ENCODE data around the gene XRCC6. TPM values are rescaled to one million over a fixed set of nuclear protein-coding genes. Genes with fewer than 3 reads are reported as not detected.

XRCC6 gene
- total and polyA plus RNA-seq, 2 of the 13 experiments (the other 11 are each of a cell fraction or from before 2014, with no cell fraction given): 124 to 625 TPM

GRCh38 chr22:41620589-41621098 lies 451 bp upstream of the XRCC6 start, which contains the start of gene DESI1 (continued):
- TF ChIP-seq ZNF343 (CRISPR knock-in tag; IDR thresholded peaks at IDR 0.05): no peak; the same call in 1 of the 2 replicates
- 0 out of 2 replicates have a peak, but pooled peaks have one; percentile 54 for TF ChIP-seq ZNF230 (CRISPR knock-in tag; IDR thresholded peaks at IDR 0.05)
- no peak for TF ChIP-seq MEIS1 (CRISPR knock-in tag; IDR thresholded peaks at IDR 0.05; ENCODE audit: borderline replicate concordance)
- no peak for TF ChIP-seq ZNF138 (CRISPR knock-in tag; IDR thresholded peaks at IDR 0.05; ENCODE audit: low read depth)
- TF ChIP-seq, protein P1, sequence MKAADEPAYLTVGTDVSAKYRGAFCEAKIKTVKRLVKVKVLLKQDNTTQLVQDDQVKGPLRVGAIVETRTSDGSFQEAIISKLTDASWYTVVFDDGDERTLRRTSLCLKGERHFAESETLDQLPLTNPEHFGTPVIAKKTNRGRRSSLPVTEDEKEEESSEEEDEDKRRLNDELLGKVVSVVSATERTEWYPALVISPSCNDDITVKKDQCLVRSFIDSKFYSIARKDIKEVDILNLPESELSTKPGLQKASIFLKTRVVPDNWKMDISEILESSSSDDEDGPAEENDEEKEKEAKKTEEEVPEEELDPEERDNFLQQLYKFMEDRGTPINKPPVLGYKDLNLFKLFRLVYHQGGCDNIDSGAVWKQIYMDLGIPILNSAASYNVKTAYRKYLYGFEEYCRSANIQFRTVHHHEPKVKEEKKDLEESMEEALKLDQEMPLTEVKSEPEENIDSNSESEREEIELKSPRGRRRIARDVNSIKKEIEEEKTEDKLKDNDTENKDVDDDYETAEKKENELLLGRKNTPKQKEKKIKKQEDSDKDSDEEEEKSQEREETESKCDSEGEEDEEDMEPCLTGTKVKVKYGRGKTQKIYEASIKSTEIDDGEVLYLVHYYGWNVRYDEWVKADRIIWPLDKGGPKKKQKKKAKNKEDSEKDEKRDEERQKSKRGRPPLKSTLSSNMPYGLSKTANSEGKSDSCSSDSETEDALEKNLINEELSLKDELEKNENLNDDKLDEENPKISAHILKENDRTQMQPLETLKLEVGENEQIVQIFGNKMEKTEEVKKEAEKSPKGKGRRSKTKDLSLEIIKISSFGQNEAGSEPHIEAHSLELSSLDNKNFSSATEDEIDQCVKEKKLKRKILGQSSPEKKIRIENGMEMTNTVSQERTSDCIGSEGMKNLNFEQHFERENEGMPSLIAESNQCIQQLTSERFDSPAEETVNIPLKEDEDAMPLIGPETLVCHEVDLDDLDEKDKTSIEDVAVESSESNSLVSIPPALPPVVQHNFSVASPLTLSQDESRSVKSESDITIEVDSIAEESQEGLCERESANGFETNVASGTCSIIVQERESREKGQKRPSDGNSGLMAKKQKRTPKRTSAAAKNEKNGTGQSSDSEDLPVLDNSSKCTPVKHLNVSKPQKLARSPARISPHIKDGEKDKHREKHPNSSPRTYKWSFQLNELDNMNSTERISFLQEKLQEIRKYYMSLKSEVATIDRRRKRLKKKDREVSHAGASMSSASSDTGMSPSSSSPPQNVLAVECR (CRISPR knock-in tag; IDR thresholded peaks at IDR 0.05; ENCODE audit: borderline replicate concordance): peak; percentile 69; the same call in 1 of the 2 replicates
- no peak for TF ChIP-seq HES4 (CRISPR knock-in tag; IDR thresholded peaks at IDR 0.05; ENCODE audit: borderline replicate concordance)
- TF ChIP-seq SOX13 (IDR thresholded peaks at IDR 0.05): no peak
- TF ChIP-seq SOX13 (CRISPR knock-in tag; conservative IDR thresholded peaks at IDR 0.05 in 1 of 2, IDR thresholded peaks at IDR 0.05 in 1 of 2): 0 out of 4 replicates have a peak, but pooled peaks of 1 of the 2 experiments have one; percentile 10
- no peak for TF ChIP-seq GRHL1 (CRISPR knock-in tag; conservative IDR thresholded peaks at IDR 0.05)
- TF ChIP-seq KAT8 (CRISPR knock-in tag; IDR thresholded peaks at IDR 0.05): peak; percentile 51; the same call in 1 of the 2 replicates
- TF ChIP-seq, protein P2, sequence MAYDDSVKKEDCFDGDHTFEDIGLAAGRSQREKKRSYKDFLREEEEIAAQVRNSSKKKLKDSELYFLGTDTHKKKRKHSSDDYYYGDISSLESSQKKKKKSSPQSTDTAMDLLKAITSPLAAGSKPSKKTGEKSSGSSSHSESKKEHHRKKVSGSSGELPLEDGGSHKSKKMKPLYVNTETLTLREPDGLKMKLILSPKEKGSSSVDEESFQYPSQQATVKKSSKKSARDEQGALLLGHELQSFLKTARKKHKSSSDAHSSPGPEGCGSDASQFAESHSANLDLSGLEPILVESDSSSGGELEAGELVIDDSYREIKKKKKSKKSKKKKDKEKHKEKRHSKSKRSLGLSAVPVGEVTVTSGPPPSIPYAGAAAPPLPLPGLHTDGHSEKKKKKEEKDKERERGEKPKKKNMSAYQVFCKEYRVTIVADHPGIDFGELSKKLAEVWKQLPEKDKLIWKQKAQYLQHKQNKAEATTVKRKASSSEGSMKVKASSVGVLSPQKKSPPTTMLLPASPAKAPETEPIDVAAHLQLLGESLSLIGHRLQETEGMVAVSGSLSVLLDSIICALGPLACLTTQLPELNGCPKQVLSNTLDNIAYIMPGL (CRISPR knock-in tag; IDR thresholded peaks at IDR 0.05; ENCODE audit: borderline replicate concordance in 1 of 2, low read depth in 1 of 2): peak in 1 of 2 experiments; percentile 52; a peak in 1 of 4 replicates
- TF ChIP-seq ZNF329 (CRISPR knock-in tag; IDR thresholded peaks at IDR 0.05; ENCODE audit: low read depth): no peak
- no peak for TF ChIP-seq ZNF549 (CRISPR knock-in tag; IDR thresholded peaks at IDR 0.05)
- no peak for TF ChIP-seq ZC3H13 (CRISPR knock-in tag; IDR thresholded peaks at IDR 0.05)
- no peak for TF ChIP-seq NFIB (CRISPR knock-in tag; IDR thresholded peaks at IDR 0.05; ENCODE audit: borderline replicate concordance)
- TF ChIP-seq JUN (CRISPR knock-in tag; IDR thresholded peaks at IDR 0.05): no peak
- no peak for TF ChIP-seq ARID2 (CRISPR knock-in tag; IDR thresholded peaks at IDR 0.05; ENCODE audit: borderline replicate concordance)
- TF ChIP-seq ZNF841 (CRISPR knock-in tag; IDR thresholded peaks at IDR 0.05; ENCODE audit: borderline replicate concordance): no peak
- no peak for TF ChIP-seq NFIC (IDR thresholded peaks at IDR 0.05; ENCODE audit: low read length)
- TF ChIP-seq CEBPG (CRISPR knock-in tag; IDR thresholded peaks at IDR 0.05): no peak
- TF ChIP-seq ZNF44 (CRISPR knock-in tag; IDR thresholded peaks at IDR 0.05): no peak
- no peak for TF ChIP-seq ZNF839 (CRISPR knock-in tag; IDR thresholded peaks at IDR 0.05; ENCODE audit: borderline replicate concordance)
- TF ChIP-seq KDM5B (CRISPR knock-in tag; IDR thresholded peaks at IDR 0.05; ENCODE audit: borderline replicate concordance): peak; percentile 55; the same call in 1 of the 2 replicates
- TF ChIP-seq NBN (conservative IDR thresholded peaks at IDR 0.05): no peak
